MM.1S (cell line): ENCODE data around the gene CDC5L.

Experiments used
- CTCF ChIP-seq: fragments of 300-600 bp; sonication (generic); IDR thresholded peaks from 2 replicates; pipeline ENCODE4 v1.5.1; 2016; ENCODE audit warnings: antibody characterized with exemption, low read length, mixed read lengths
- EZH2 ChIP-seq: fragments of 300-600 bp; sonication (generic); optimal IDR thresholded peaks from 2 replicates; pipeline ENCODE3; 2017; ENCODE audit warnings: low read depth, mild to moderate bottlenecking, antibody characterized with exemption, low read length, mixed read lengths
- EZH2phosphoT487 ChIP-seq: fragments of 300-600 bp; sonication (generic); IDR thresholded peaks from 2 replicates; pipeline ENCODE4 v1.6.1; 2018; ENCODE audit warnings: antibody characterized with exemption, low read length

- TF ChIP-seq CTCF: no peak
- no peak for TF ChIP-seq EZH2phosphoT487
- TF ChIP-seq EZH2: no peak
These were observed 8.0 kb downstream of the CDC5L start for GRCh38 chr6:44395501-44395900.
